Suprapubic skin (tissue), 4 donors: ENCODE data around the gene CLEC2L.

Source experiments
- EP300 ChIP-seq: sonication (generic); formaldehyde crosslinking; IDR thresholded peaks from one replicate; pipeline ENCODE4 v1.6.1; 2017; ENCODE audit warnings: antibody characterized with exemption
- POLR2A ChIP-seq, 2 donors: fragments of 450-650 bp; IDR thresholded peaks; one replicate each; pipeline ENCODE4 v1.6.1; 2017; ENCODE audit warnings: antibody characterized with exemption in 2 of 2, mild to moderate bottlenecking in 2 of 2, moderate library complexity in 2 of 2
- POLR2AphosphoS5 ChIP-seq, 3 donors: sonication (generic); formaldehyde crosslinking; IDR thresholded peaks; one replicate each; pipeline ENCODE4 v1.6.1; 2017; ENCODE audit warnings: antibody characterized with exemption in 3 of 3
- TF ChIP-seq, protein P1 (sequence below), 2 donors: fragments of 200-600 bp in 1 of 2; fragments of 450-650 bp in 1 of 2; sonication (generic) in 1 of 2; IDR thresholded peaks; one replicate each; pipeline ENCODE4 v1.5.1; 2016 to 2019; ENCODE audit warnings: antibody characterized with exemption in 2 of 2, mild to moderate bottlenecking in 1 of 2, moderate library complexity in 1 of 2

DNA sequence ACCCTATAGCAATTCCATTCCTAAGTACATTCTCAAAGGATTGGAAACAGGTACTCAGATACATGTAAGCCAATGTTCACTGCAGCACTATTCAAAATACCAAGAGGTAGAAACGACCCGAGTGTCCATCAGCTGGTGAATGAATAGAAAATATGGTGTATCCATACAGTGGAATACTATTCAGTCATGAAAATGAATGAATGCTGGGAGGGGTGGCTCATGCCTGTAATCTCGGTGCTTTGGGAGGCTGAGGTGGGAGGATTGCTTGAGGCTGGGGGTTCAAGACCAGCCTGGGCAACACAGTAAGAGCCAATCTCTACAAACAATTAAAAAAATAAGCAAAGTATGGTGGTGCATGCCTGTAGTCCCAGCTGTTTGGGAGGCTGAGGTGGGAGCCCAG is 62.8 kb downstream of the CLEC2L start:
- TF ChIP-seq, protein P1, sequence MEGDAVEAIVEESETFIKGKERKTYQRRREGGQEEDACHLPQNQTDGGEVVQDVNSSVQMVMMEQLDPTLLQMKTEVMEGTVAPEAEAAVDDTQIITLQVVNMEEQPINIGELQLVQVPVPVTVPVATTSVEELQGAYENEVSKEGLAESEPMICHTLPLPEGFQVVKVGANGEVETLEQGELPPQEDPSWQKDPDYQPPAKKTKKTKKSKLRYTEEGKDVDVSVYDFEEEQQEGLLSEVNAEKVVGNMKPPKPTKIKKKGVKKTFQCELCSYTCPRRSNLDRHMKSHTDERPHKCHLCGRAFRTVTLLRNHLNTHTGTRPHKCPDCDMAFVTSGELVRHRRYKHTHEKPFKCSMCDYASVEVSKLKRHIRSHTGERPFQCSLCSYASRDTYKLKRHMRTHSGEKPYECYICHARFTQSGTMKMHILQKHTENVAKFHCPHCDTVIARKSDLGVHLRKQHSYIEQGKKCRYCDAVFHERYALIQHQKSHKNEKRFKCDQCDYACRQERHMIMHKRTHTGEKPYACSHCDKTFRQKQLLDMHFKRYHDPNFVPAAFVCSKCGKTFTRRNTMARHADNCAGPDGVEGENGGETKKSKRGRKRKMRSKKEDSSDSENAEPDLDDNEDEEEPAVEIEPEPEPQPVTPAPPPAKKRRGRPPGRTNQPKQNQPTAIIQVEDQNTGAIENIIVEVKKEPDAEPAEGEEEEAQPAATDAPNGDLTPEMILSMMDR (IDR thresholded peaks at IDR 0.05), result no peak
- TF ChIP-seq POLR2A (IDR thresholded peaks at IDR 0.05), result no peak
- TF ChIP-seq POLR2AphosphoS5 (IDR thresholded peaks at IDR 0.05), result no peak
- TF ChIP-seq EP300, result no peak
